PC-9 (cell line): ENCODE results near the gene TBC1D22A. TPM values are rescaled to one million over a fixed set of nuclear protein-coding genes. Genes with fewer than 3 reads are reported as not detected.

Experiments used
- BruUV-seq: library from RNA; stranded (reverse); fragments of 400-500 nt; replicated peaks from 2 replicates; lab custom pipeline; 2021; lab: Mats Ljungman, UMichigan
- CTCF ChIA-PET: fragments of 300-600 bp; sonication (Branson Sonifier 250); formaldehyde crosslinking; loops from one replicate; lab custom pipeline; 2022; ENCODE audit warnings: antibody characterized with exemption; lab: Charles Lee
- POLR2A ChIA-PET: fragments of 300-600 bp; sonication (Branson Sonifier 250); formaldehyde crosslinking; loops from one replicate; lab custom pipeline; 2022; ENCODE audit warnings: antibody characterized with exemption; ENCODE audit not compliant: unreplicated experiment; lab: Charles Lee
- DNase-seq, 2 experiments: peaks; one replicate each; pipeline versions ENCODE4 v3.0.0 to v3.0.0-alpha.2; 2015 to 2022; ENCODE audit warnings: mixed read lengths in 1 of 2
- H2AFZ ChIP-seq: fragments of 200-600 bp; sonication (generic); 2 replicates; pipeline ENCODE4 v1.8.1; 2017; ENCODE audit warnings: antibody characterized with exemption
- H3F3A ChIP-seq: fragments of 200-600 bp; sonication (generic); 2 replicates; pipeline ENCODE4 v1.8.1; 2017; ENCODE audit warnings: antibody characterized with exemption, mild to moderate bottlenecking, low read depth; ENCODE audit not compliant: insufficient read depth
- H3K27ac ChIP-seq: fragments of 200-600 bp; sonication (generic); 2 replicates; pipeline ENCODE4 v1.6.1; 2016; ENCODE audit warnings: mixed run types
- H3K27me3 ChIP-seq: fragments of 200-600 bp; sonication (generic); 2 replicates; pipeline ENCODE4 v1.6.1; 2016; ENCODE audit warnings: low read depth, mixed run types; ENCODE audit not compliant: insufficient read depth
- H3K36me3 ChIP-seq: fragments of 200-600 bp; sonication (generic); 2 replicates; pipeline ENCODE4 v1.6.1; 2016; ENCODE audit warnings: low read depth, mixed run types
- H3K4me1 ChIP-seq: fragments of 200-600 bp; sonication (generic); replicated peaks from 2 replicates; pipeline ENCODE4 v1.6.1; 2016; ENCODE audit warnings: mixed run types; ENCODE audit not compliant: insufficient read depth
- H3K4me2 ChIP-seq: fragments of 200-600 bp; sonication (generic); 2 replicates; pipeline ENCODE4 v1.6.1; 2017; ENCODE audit warnings: mixed run types
- H3K4me3 ChIP-seq: fragments of 200-600 bp; sonication (generic); 2 replicates; pipeline ENCODE4 v1.6.1; 2016; ENCODE audit warnings: mixed run types
- H3K79me2 ChIP-seq: fragments of 200-600 bp; sonication (generic); 2 replicates; pipeline ENCODE4 v1.6.1; 2017; ENCODE audit warnings: low read depth, mixed run types
- H3K9me2 ChIP-seq: fragments of 200-600 bp; sonication (generic); 2 replicates; pipeline ENCODE4 v1.8.1; 2017; ENCODE audit warnings: mild to moderate bottlenecking; ENCODE audit not compliant: insufficient read depth
- H3K9me3 ChIP-seq: fragments of 200-600 bp; sonication (generic); 2 replicates; pipeline ENCODE4 v1.8.1; 2016; ENCODE audit warnings: low read depth; ENCODE audit not compliant: insufficient read depth
- H4K20me1 ChIP-seq: fragments of 200-600 bp; sonication (generic); 2 replicates; pipeline ENCODE4 v1.8.1; 2017; ENCODE audit not compliant: insufficient read depth
- EZH2 ChIP-seq: fragments of 200-600 bp; sonication (generic); IDR thresholded peaks from 2 replicates; pipeline ENCODE4 v1.8.0; 2017; ENCODE audit warnings: antibody characterized with exemption, low read depth
- intact Hi-C: fragments of 100-400 bp; cut with micrococcal nuclease; formaldehyde crosslinking; loops from one replicate; pipeline ENCODE4 v1.10.0; 2022; ENCODE audit not compliant: unreplicated experiment
- total RNA-seq: library from RNA; stranded (reverse); gene quantifications from 2 replicates; pipeline ENCODE4 v1.2.3, GENCODE V29; 2021
- TF ChIP-seq, protein P1 (sequence below): fragments of 200-600 bp; sonication (generic); conservative IDR thresholded peaks from 2 replicates; pipeline ENCODE4 v1.6.1; 2017; ENCODE audit warnings: mixed run types, antibody characterized with exemption, mild to moderate bottlenecking, moderate library complexity

TBC1D22A gene
- total RNA-seq, 1 experiment from 2014 or later, result 40.3 TPM

GRCh38 chr22:47148956-47149728 is 386.7 kb downstream of the TBC1D22A start:
- POLR2A ChIA-PET, result no interaction called here
- Histone ChIP-seq H4K20me1 (peaks cover 32% of the 10 kb centered on the region), H3K4me1 (peaks cover 6% of the 10 kb centered on the region; the same call in 1 of the 2 replicates), H3K4me2 (no peak overlapping the region), H3F3A (no peaks in the 10 kb centered on the region), H3K27ac (no peak overlapping the region), H3K9me3 (no peaks in the 10 kb centered on the region), H3K27me3 (no peaks in the 10 kb centered on the region), H3K79me2 (no peaks in the 10 kb centered on the region), H2AFZ (no peak overlapping the region), H3K4me3 (no peak overlapping the region), H3K9me2 (no peaks in the 10 kb centered on the region), H3K36me3 (no peaks in the 10 kb centered on the region)
- no TSS peak for BruUV-seq
- no peak for TF ChIP-seq EZH2
- TF ChIP-seq, protein P1, sequence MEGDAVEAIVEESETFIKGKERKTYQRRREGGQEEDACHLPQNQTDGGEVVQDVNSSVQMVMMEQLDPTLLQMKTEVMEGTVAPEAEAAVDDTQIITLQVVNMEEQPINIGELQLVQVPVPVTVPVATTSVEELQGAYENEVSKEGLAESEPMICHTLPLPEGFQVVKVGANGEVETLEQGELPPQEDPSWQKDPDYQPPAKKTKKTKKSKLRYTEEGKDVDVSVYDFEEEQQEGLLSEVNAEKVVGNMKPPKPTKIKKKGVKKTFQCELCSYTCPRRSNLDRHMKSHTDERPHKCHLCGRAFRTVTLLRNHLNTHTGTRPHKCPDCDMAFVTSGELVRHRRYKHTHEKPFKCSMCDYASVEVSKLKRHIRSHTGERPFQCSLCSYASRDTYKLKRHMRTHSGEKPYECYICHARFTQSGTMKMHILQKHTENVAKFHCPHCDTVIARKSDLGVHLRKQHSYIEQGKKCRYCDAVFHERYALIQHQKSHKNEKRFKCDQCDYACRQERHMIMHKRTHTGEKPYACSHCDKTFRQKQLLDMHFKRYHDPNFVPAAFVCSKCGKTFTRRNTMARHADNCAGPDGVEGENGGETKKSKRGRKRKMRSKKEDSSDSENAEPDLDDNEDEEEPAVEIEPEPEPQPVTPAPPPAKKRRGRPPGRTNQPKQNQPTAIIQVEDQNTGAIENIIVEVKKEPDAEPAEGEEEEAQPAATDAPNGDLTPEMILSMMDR, result no peak
- intact Hi-C loops, result no loop called here
- DNase-seq, result no peak
- CTCF ChIA-PET, result no interaction called here

- Histone ChIP-seq H3K9me2 (no peaks in the 10 kb centered on the region), H3K36me3 (no peaks in the 10 kb centered on the region), H3K4me2 (no peak overlapping the region), H3K27me3 (no peaks in the 10 kb centered on the region), H4K20me1 (peaks cover 32% of the 10 kb centered on the region), H3K4me1 (peaks cover 6% of the 10 kb centered on the region; the same call in 1 of the 2 replicates), H2AFZ (no peak overlapping the region), H3F3A (no peaks in the 10 kb centered on the region), H3K27ac (no peak overlapping the region), H3K9me3 (no peaks in the 10 kb centered on the region), H3K79me2 (no peaks in the 10 kb centered on the region), H3K4me3 (no peak overlapping the region)
- CTCF ChIA-PET, result no interaction called here
- POLR2A ChIA-PET, result no interaction called here
- no TSS peak for BruUV-seq
- intact Hi-C loops, result no loop called here
- TF ChIP-seq, protein P1, result no peak
- no peak for TF ChIP-seq EZH2
- DNase-seq, result no peak
Observed at GRCh38 chr22:47149976-47150375, 387.5 kb downstream of the TBC1D22A start.

GRCh38 chr22:47150426-47150825 is 388.0 kb downstream of the TBC1D22A start:
- CTCF ChIA-PET, result no interaction called here

More at GRCh38 chr22:47150426-47150825, 388.0 kb downstream of the TBC1D22A start:
- DNase-seq, result no peak
- TF ChIP-seq EZH2, result no peak
- TF ChIP-seq, protein P1, result no peak
- peaks cover 6% of the 10 kb centered on the region; the same call in 1 of the 2 replicates for H3K4me1 ChIP-seq
- no peaks in the 10 kb centered on the region for H3K36me3 ChIP-seq
- POLR2A ChIA-PET, result no interaction called here
- intact Hi-C loops, result no loop called here
- H3F3A ChIP-seq, result no peaks in the 10 kb centered on the region
- H3K79me2 ChIP-seq, result no peaks in the 10 kb centered on the region
- no peaks in the 10 kb centered on the region for H3K9me3 ChIP-seq
- BruUV-seq, result no TSS peak
- H4K20me1 ChIP-seq, result peaks cover 35% of the 10 kb centered on the region
- H3K4me3 ChIP-seq, result no peak overlapping the region
- H2AFZ ChIP-seq, result no peak overlapping the region
- H3K27me3 ChIP-seq, result no peaks in the 10 kb centered on the region
- no peak overlapping the region for H3K4me2 ChIP-seq
- H3K9me2 ChIP-seq, result no peaks in the 10 kb centered on the region
- no peak overlapping the region for H3K27ac ChIP-seq
